Epithelial cell of esophagus (primary cell): ENCODE results near the gene DNAJC5.
A peak's percentile ranks its signal among the peaks of the same experiment; 100 is the strongest.

Experiments
- DNase-seq: peaks from one replicate; pipeline ENCODE4 v3.0.0; 2010; ENCODE audit warnings: low read depth
- H3K4me3 ChIP-seq: 2 replicates; pipeline ENCODE4 v1.5.1; 2011; ENCODE audit warnings: mild to moderate bottlenecking, low read length, control low read depth
- CTCF ChIP-seq: IDR thresholded peaks from 2 replicates; pipeline ENCODE4 v1.5.1; 2011; ENCODE audit warnings: low read depth, mild to moderate bottlenecking, low read length, control low read depth, inconsistent platforms; ENCODE audit not compliant: insufficient read depth; ENCODE audit errors: missing control alignments

DNAJC5 gene

GRCh38 chr20:63857764-63858392 is 37.0 kb upstream of the DNAJC5 start:
- no peak overlapping the region for H3K4me3 ChIP-seq
- no peak for TF ChIP-seq CTCF
- no peak for DNase-seq

GRCh38 chr20:63858393-63859165 is 36.3 kb upstream of the DNAJC5 start:
- no peak for DNase-seq
- TF ChIP-seq CTCF, result peak; percentile 25
- H3K4me3 ChIP-seq, result no peak overlapping the region

GRCh38 chr20:63859166-63859699 is 35.7 kb upstream of the DNAJC5 start:
- no peak for TF ChIP-seq CTCF
- no peak overlapping the region for H3K4me3 ChIP-seq

GRCh38 chr20:63860325-63861051 is 34.4 kb upstream of the DNAJC5 start:
- H3K4me3 ChIP-seq, result no peak overlapping the region
- no peak for TF ChIP-seq CTCF
- DNase-seq, result no peak

More at GRCh38 chr20:63859166-63859699, 35.7 kb upstream of the DNAJC5 start:
- DNase-seq, result no peak

GRCh38 chr20:63861365-63861934 is 33.5 kb upstream of the DNAJC5 start, which contains the start of gene ABHD16B:
TSS of gene ABHD16B (plus strand) at chr20:63861498. CDS start at chr20:63861541, 43 bp downstream.
- H3K4me3 ChIP-seq, result no peak within 1 kb of the TSS
- no peak for TF ChIP-seq CTCF
- no peak for DNase-seq

GRCh38 chr20:63861981-63862901 is 32.7 kb upstream of the DNAJC5 start:
- H3K4me3 ChIP-seq, result no peak overlapping the region
- TF ChIP-seq CTCF, result no peak
- DNase-seq, result no peak
